H1 (cell line): ENCODE results near the gene PCDH7. TPM values are rescaled to one million over a fixed set of nuclear protein-coding genes. Genes with fewer than 3 reads are reported as not detected.

ENCODE experiments used
- CTCF ChIA-PET: fragments of 300-600 bp; sonication (Branson Sonifier 250); formaldehyde crosslinking; loops from one replicate; lab custom pipeline; 2021; ENCODE audit not compliant: partially characterized antibody; lab: Charles Lee
- POLR2A ChIA-PET: fragments of 300-600 bp; sonication (Branson Sonifier 250); formaldehyde crosslinking; loops from one replicate; lab custom pipeline; 2021; ENCODE audit warnings: inconsistent platforms; ENCODE audit not compliant: partially characterized antibody; lab: Charles Lee
- DNase-seq, 2 experiments: peaks; one replicate each; pipeline versions ENCODE4 v3.0.0 to v3.0.0-alpha.2; 2010 to 2022; ENCODE audit warnings: low spot score in 2 of 2, low read depth in 1 of 2, mixed read lengths in 1 of 2
- FAIRE-seq: peaks from 2 replicates; lab custom pipeline; 2011; peaks lifted over from hg19 to GRCh38; lab: Jason Lieb, UNC
- H2AFZ ChIP-seq: 2 replicates; pipeline ENCODE4 v1.8.1; 2012; ENCODE audit warnings: low read length, inconsistent platforms
- H2AK5ac ChIP-seq: 2 replicates; pipeline ENCODE4 v1.6.1; 2013; ENCODE audit warnings: low read depth, low read length
- H2BK120ac ChIP-seq: replicated peaks from 2 replicates; pipeline ENCODE3; 2013; ENCODE audit warnings: low read depth, low read length, inconsistent platforms
- H2BK12ac ChIP-seq: 2 replicates; pipeline ENCODE4 v1.6.1; 2013; ENCODE audit warnings: low read depth, low read length
- H2BK15ac ChIP-seq: 2 replicates; pipeline ENCODE4 v1.6.1; 2013; ENCODE audit warnings: low read length
- H2BK20ac ChIP-seq: 2 replicates; pipeline ENCODE4 v1.6.1; 2013; ENCODE audit warnings: low read length
- H2BK5ac ChIP-seq: 2 replicates; pipeline ENCODE4 v1.6.1; 2013; ENCODE audit warnings: low read depth, low read length
- H3K14ac ChIP-seq: 2 replicates; pipeline ENCODE4 v1.6.1; 2013; ENCODE audit warnings: inconsistent platforms; ENCODE audit not compliant: insufficient read length
- H3K18ac ChIP-seq: 2 replicates; pipeline ENCODE4 v1.6.1; 2013; ENCODE audit warnings: low read length; ENCODE audit errors: extremely low read depth
- H3K23ac ChIP-seq: 2 replicates; pipeline ENCODE4 v1.6.1; 2013; ENCODE audit warnings: inconsistent platforms; ENCODE audit not compliant: insufficient read length
- H3K23me2 ChIP-seq: 2 replicates; pipeline ENCODE4 v1.6.1; 2013; ENCODE audit warnings: low read depth, low read length
- H3K27ac ChIP-seq: 2 replicates; pipeline ENCODE4 v1.6.1; 2011; ENCODE audit warnings: low read depth, low read length, inconsistent platforms
- H3K27me3 ChIP-seq, 4 experiments: replicated peaks in 1 of 4; 1 replicate in 1 of 4; 2 replicates in 3 of 4; pipeline versions ENCODE4 v1.6.1 to v1.8.1; 2011 to 2013; ENCODE audit warnings: low read length in 3 of 4, mild to moderate bottlenecking in 3 of 4, inconsistent platforms in 2 of 4, mixed read lengths in 2 of 4, moderate library complexity in 1 of 4; ENCODE audit not compliant: control insufficient read depth in 3 of 4, insufficient read depth in 3 of 4; ENCODE audit errors: extremely low read depth in 1 of 4
- H3K36me3 ChIP-seq, 4 experiments: 2 replicates each; pipeline versions ENCODE4 v1.6.1 to v1.8.1; 2011 to 2013; ENCODE audit warnings: mild to moderate bottlenecking in 4 of 4, low read length in 3 of 4, moderate library complexity in 2 of 4, control low read depth in 1 of 4, inconsistent platforms in 1 of 4; ENCODE audit not compliant: insufficient read depth in 4 of 4, control insufficient read depth in 2 of 4
- H3K4ac ChIP-seq: replicated peaks from 2 replicates; pipeline ENCODE3; 2013; ENCODE audit warnings: low read length, low read depth, mixed read lengths, inconsistent platforms; ENCODE audit not compliant: insufficient read length
- H3K4me1 ChIP-seq, 4 experiments: replicated peaks in 1 of 4; 1 replicate in 1 of 4; 2 replicates in 3 of 4; pipeline versions ENCODE4 v1.6.1 to v1.8.1; 2011 to 2013; ENCODE audit warnings: low read length in 3 of 4, inconsistent platforms in 2 of 4, mixed read lengths in 1 of 4; ENCODE audit not compliant: insufficient read depth in 4 of 4, control insufficient read depth in 3 of 4
- H3K4me2 ChIP-seq, 2 experiments: 2 replicates each; pipeline versions ENCODE4 v1.6.1 to v1.8.1; 2011 to 2013; ENCODE audit warnings: low read depth in 2 of 2, low read length in 2 of 2, control low read depth in 1 of 2, inconsistent platforms in 1 of 2, mild to moderate bottlenecking in 1 of 2; ENCODE audit not compliant: insufficient read depth in 1 of 2
- H3K4me3 ChIP-seq, 4 experiments: fragments of 200-600, 300-600 bp in 1 of 4; sonication (generic), shearing (Covaris generic), sonication (Bioruptor Twin) in 1 of 4; 2 replicates each; pipeline versions ENCODE4 v1.5.1 to v1.8.1; 2011 to 2016; ENCODE audit warnings: low read length in 4 of 4, low read depth in 3 of 4, control low read depth in 2 of 4, inconsistent platforms in 2 of 4, mild to moderate bottlenecking in 2 of 4, mixed read lengths in 1 of 4, moderate library complexity in 1 of 4; ENCODE audit not compliant: insufficient read depth in 2 of 4; ENCODE audit errors: extremely low read depth in 1 of 4
- H3K56ac ChIP-seq: replicated peaks from 2 replicates; pipeline ENCODE3; 2013; ENCODE audit warnings: low read depth, mild to moderate bottlenecking, mixed read lengths, low read length, inconsistent platforms; ENCODE audit not compliant: insufficient read length
- H3K79me1 ChIP-seq: 2 replicates; pipeline ENCODE4 v1.6.1; 2013; ENCODE audit warnings: low read depth, low read length, control low read depth
- H3K79me2 ChIP-seq, 2 experiments: 2 replicates each; pipeline versions ENCODE4 v1.6.1 to v1.8.1; 2012 to 2013; ENCODE audit warnings: low read length in 2 of 2, mild to moderate bottlenecking in 2 of 2, inconsistent platforms in 1 of 2; ENCODE audit not compliant: insufficient read depth in 2 of 2, control insufficient read depth in 1 of 2
- H3K9ac ChIP-seq, 4 experiments: replicated peaks in 1 of 4; 1 replicate in 1 of 4; 2 replicates in 3 of 4; pipeline versions ENCODE4 v1.6.1 to v1.8.1; 2011 to 2013; ENCODE audit warnings: low read depth in 3 of 4, low read length in 3 of 4, control low read depth in 2 of 4, mild to moderate bottlenecking in 2 of 4, moderate library complexity in 2 of 4, inconsistent platforms in 1 of 4; ENCODE audit errors: extremely low read depth in 1 of 4
- H3K9me3 ChIP-seq, 2 experiments: 2 replicates each; pipeline versions ENCODE4 v1.6.1 to v1.8.1; 2012 to 2013; ENCODE audit warnings: mild to moderate bottlenecking in 2 of 2, moderate library complexity in 2 of 2, control low read depth in 1 of 2, inconsistent platforms in 1 of 2, low read depth in 1 of 2, low read length in 1 of 2, mixed read lengths in 1 of 2; ENCODE audit not compliant: insufficient read depth in 2 of 2
- H4K20me1 ChIP-seq, 2 experiments: replicated peaks in 1 of 2; 2 replicates each; pipeline versions ENCODE3 to v1.8.1; 2011 to 2013; ENCODE audit warnings: inconsistent platforms in 2 of 2, low read length in 2 of 2, mild to moderate bottlenecking in 1 of 2; ENCODE audit not compliant: insufficient read depth in 2 of 2, control insufficient read depth in 1 of 2
- H4K5ac ChIP-seq: 2 replicates; pipeline ENCODE4 v1.6.1; 2013; ENCODE audit warnings: low read length, low read depth, mixed read lengths, inconsistent platforms; ENCODE audit not compliant: insufficient read length
- H4K8ac ChIP-seq: 2 replicates; pipeline ENCODE4 v1.8.0; 2013; ENCODE audit warnings: mild to moderate bottlenecking, moderate library complexity, low read length, inconsistent platforms; ENCODE audit not compliant: insufficient read depth; ENCODE audit errors: extremely low read depth
- H4K91ac ChIP-seq: replicated peaks from 2 replicates; pipeline ENCODE3; 2013; ENCODE audit warnings: low read length, mixed read lengths, inconsistent platforms; ENCODE audit not compliant: insufficient read length
- CBX8 ChIP-seq: fragments of 300-800, 300-1000 bp; sonication (generic); IDR thresholded peaks from 2 replicates; pipeline ENCODE4 v1.7.1; 2016; ENCODE audit warnings: low read depth, low read length, borderline replicate concordance
- EGR1 ChIP-seq: IDR thresholded peaks from 2 replicates; pipeline ENCODE4 v1.6.1; 2011; ENCODE audit warnings: low read depth, low read length, borderline replicate concordance
- TCF12 ChIP-seq: IDR thresholded peaks from 2 replicates; pipeline ENCODE4 v1.6.1; 2011; ENCODE audit warnings: low read depth, mild to moderate bottlenecking, low read length
- WGBS, 2 experiments: shearing (Covaris generic) in 1 of 2; methylation state at CpG; one replicate each; pipeline versions ENCODE4 v1.1.6 to v1.1.7; 2013 to 2015; ENCODE audit warnings: low lambda C conversion rate in 2 of 2, mixed read lengths in 2 of 2, inconsistent platforms in 1 of 2, low coverage in 1 of 2, missing lambda C conversion rate in 1 of 2; ENCODE audit not compliant: insufficient replicate concordance in 2 of 2, insufficient coverage in 1 of 2, insufficient read length in 1 of 2; ENCODE audit errors: extremely low coverage in 1 of 2, missing lambda C conversion rate in 1 of 2; 5-methylcytosine and 5-hydroxymethylcytosine counted together
- polyA plus RNA-seq, 7 experiments: library from polyadenylated mRNA; depleted of rRNA in 3 of 7; stranded (reverse) in 5 of 7; unstranded in 2 of 7; fragments of >200 nt in 5 of 7; fragments of 200-250 nt in 2 of 7; gene quantifications; 1 replicate in 5 of 7; 2 replicates in 1 of 7; 4 replicates in 1 of 7; pipeline versions ENCODE4 v1.2.1 to v1.2.3, GENCODE V29; 2011 to 2013; ENCODE audit warnings: missing spikeins in 2 of 7, mixed read lengths in 2 of 7
- total RNA-seq: library from RNA; stranded (reverse); fragmentation: NEBNext Ultra II Directional; extraction: Animal tissue kit (Norgen Biotek cat#: 25700); gene quantifications from 2 replicates; pipeline ENCODE4 v1.2.1, GENCODE V29; 2021

Gene PCDH7
- total and polyA plus RNA-seq, 2 of the 8 experiments (the other 6 are each of a cell fraction or from before 2014, with no cell fraction given) = 3.1 to 6.1 TPM

- Histone ChIP-seq H4K5ac (no peak overlapping the region), H3K4ac (no peak overlapping the region), H2AFZ (no peak overlapping the region), H3K18ac (no peak overlapping the region), H2AK5ac (no peak overlapping the region), H2BK12ac (no peak overlapping the region), H3K27ac (no peak overlapping the region), H3K79me1 (no peaks in the 10 kb centered on the region), H3K4me2 (no peak overlapping the region), H2BK15ac (no peak overlapping the region), H2BK5ac (no peak overlapping the region), H4K8ac (no peak overlapping the region), H3K79me2 (no peaks in the 10 kb centered on the region), H2BK120ac (no peak overlapping the region), H3K4me3 (no peak overlapping the region), H3K23ac (no peak overlapping the region), H3K9ac (no peak overlapping the region), H3K27me3 (no peaks in the 10 kb centered on the region), H4K20me1 (no peaks in the 10 kb centered on the region), H3K36me3 (no peaks in the 10 kb centered on the region), H3K4me1 (no peaks in the 10 kb centered on the region), H3K14ac (no peak overlapping the region), H3K23me2 (no peaks in the 10 kb centered on the region), H4K91ac (no peak overlapping the region), H3K56ac (no peak overlapping the region), H3K9me3 (no peaks in the 10 kb centered on the region), H2BK20ac (no peak overlapping the region)
- TF ChIP-seq CBX8 (no peak), TCF12 (no peak), EGR1 (no peak)
- FAIRE-seq (no peak), DNase-seq (no peak)
- POLR2A ChIA-PET = no interaction called here
- WGBS, 2 experiments = 78% methylated on average over 3 of the region's 3 CpGs; no CpG with 5 or more reads in 1 of the 2 experiments
- CTCF ChIA-PET = no interaction called here
Measured at GRCh38 chr4:30776451-30776850, 56.3 kb downstream of the PCDH7 start.
